HepG2 (cell line): ENCODE data around the gene YPEL3. TPM values are rescaled to one million over a fixed set of nuclear protein-coding genes. Genes with fewer than 3 reads are reported as not detected.

Source experiments
- PCBP2 ChIP-seq: fragments of 200-400 bp; formaldehyde crosslinking; optimal IDR thresholded peaks from 2 replicates; pipeline ENCODE3; 2018; ENCODE audit warnings: low read length, low read depth; ENCODE audit not compliant: poor library complexity, severe bottlenecking
- polyA plus RNA-seq, 8 experiments: library from polyadenylated mRNA; depleted of rRNA in 3 of 8; stranded (reverse) in 7 of 8; unstranded in 1 of 8; fragments of >200 nt; fragmentation: Illumina TruSeq in 4 of 8; extraction: Trizol in 4 of 8; gene quantifications; 2 replicates each; pipeline versions ENCODE4 v1.2.1 to v1.2.3, GENCODE V29; 2011 to 2016; ENCODE audit warnings: low read depth in 4 of 8, missing spikeins in 1 of 8, mixed read lengths in 1 of 8; ENCODE audit not compliant: insufficient read depth in 1 of 8
- total RNA-seq, 5 experiments: library from RNA; depleted of rRNA; stranded (reverse); fragments of >200 nt; fragmentation: Illumina TruSeq; extraction: Trizol; gene quantifications; 2 replicates each; pipeline ENCODE4 v1.2.3, GENCODE V29; 2016; ENCODE audit warnings: low read depth in 1 of 5
- TF ChIP-seq, protein P1 (sequence below): sonication (generic); formaldehyde crosslinking; IDR thresholded peaks from 2 replicates; pipeline ENCODE4 v1.4.0; 2020; ENCODE audit warnings: mild to moderate bottlenecking, missing genetic modification reagents
- TF ChIP-seq, protein P2 (sequence below): sonication (generic); formaldehyde crosslinking; IDR thresholded peaks from 2 replicates; pipeline ENCODE4 v1.8.0; 2022; ENCODE audit warnings: mild to moderate bottlenecking, missing genetic modification reagents, borderline replicate concordance

YPEL3 gene
- total and polyA plus RNA-seq, 2 of the 13 experiments (the other 11 are each of a cell fraction or from before 2014, with no cell fraction given) = 5.4 to 47.0 TPM

DNA sequence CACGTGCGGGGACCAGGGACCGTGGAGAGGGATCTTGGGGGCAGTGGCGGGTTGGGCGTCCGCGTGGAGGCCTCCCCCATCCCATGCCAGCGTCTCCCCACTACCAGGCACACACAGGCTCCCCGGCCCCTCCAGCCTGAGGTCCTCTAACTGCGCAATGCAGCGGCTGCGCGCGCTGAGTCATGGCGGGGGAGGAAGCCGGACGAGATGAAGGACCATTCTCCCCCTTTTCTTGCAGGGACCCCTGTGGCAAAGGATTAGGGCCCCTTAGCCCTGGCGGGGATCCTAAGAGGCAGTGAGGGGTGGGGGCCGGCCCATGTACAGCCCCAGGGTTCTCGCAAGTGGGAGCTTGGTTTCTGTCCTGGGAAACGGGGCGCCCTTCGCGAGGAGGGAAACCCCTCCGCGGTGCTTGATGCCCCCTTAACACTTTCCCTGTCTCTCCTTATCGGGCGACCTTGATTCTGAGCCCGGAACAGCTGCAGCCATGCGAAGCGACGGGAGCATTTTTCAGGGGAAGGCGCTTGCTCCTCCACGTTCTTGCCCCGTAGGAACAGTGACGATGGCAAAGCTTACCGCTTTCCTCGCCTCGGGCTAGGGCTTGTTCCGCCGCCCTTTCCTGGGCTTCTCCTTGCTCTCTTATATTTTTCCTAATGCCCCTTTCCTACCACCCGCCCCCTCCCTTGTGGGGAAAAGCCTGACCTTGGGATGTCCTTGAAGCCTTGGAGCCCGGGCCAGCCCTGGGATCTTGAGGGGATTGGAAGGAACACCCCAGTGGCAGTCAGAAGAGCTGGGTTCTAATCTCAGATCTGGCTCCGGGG, 29.9 kb downstream of the YPEL3 start (continued):
- TF ChIP-seq, protein P1, sequence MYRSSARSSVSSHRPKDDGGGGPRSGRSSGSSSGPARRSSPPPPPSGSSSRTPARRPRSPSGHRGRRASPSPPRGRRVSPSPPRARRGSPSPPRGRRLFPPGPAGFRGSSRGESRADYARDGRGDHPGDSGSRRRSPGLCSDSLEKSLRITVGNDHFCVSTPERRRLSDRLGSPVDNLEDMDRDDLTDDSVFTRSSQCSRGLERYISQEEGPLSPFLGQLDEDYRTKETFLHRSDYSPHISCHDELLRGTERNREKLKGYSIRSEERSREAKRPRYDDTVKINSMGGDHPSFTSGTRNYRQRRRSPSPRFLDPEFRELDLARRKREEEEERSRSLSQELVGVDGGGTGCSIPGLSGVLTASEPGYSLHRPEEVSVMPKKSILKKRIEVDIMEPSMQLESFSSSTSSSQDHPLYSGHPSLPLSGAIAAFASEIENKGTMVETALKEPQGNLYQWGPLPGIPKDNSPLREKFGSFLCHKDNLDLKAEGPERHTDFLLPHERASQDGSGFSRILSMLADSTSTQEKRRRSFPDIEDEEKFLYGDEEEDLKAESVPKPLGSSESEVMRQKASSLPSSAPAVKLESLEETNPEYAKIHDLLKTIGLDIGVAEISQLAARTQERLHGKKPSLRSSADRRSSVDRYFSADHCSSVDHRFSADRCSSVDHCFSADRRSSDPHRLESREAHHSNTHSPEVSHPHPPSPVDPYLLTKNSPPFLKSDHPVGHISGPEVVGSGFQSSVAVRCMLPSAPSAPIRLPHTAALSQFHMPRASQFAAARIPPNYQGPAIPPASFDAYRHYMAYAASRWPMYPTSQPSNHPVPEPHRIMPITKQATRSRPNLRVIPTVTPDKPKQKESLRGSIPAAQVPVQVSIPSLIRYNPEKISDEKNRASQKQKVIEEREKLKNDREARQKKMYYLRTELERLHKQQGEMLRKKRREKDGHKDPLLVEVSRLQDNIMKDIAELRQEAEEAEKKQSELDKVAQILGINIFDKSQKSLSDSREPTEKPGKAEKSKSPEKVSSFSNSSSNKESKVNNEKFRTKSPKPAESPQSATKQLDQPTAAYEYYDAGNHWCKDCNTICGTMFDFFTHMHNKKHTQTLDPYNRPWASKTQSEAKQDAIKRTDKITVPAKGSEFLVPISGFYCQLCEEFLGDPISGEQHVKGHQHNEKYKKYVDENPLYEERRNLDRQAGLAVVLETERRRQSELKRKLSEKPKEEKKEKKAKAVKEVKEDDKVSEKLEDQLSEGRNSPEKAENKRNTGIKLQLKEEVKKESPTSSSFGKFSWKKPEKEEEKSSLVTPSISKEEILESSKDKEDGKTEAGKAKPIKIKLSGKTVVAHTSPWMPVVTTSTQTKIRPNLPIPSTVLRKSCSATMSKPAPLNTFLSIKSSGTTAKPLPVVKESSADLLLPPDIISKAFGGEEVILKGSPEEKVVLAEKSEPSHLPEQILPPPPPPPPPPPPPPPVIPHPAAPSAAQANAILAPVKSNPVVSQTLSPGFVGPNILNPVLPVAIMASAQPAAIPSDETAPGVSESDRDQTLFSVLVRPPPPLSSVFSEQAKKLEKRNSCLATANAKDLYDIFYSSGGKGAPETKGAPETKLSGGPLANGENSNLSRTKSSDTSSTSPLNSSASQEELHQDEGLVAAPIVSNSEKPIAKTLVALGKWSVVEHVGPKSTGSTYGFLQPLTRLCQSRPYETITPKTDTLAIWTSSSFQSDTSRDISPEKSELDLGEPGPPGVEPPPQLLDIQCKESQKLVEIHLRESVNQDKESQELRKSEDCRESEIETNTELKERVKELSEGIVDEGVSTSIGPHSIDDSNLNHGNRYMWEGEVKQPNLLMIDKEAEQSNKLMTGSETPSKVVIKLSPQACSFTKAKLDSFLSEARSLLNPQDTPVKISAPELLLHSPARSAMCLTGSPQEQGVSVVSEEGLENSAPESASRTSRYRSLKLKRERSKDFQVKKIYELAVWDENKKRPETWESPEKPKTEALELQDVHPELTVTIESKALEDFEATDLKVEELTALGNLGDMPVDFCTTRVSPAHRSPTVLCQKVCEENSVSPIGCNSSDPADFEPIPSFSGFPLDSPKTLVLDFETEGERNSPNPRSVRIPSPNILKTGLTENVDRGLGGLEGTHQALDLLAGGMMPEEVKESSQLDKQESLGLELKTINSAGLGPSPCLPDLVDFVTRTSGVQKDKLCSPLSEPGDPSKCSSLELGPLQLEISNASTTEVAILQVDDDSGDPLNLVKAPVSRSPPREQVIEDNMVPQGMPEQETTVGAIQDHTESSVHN (CRISPR knock-in tag) = no peak
- TF ChIP-seq PCBP2 = peak; percentile 57
- TF ChIP-seq, protein P2, sequence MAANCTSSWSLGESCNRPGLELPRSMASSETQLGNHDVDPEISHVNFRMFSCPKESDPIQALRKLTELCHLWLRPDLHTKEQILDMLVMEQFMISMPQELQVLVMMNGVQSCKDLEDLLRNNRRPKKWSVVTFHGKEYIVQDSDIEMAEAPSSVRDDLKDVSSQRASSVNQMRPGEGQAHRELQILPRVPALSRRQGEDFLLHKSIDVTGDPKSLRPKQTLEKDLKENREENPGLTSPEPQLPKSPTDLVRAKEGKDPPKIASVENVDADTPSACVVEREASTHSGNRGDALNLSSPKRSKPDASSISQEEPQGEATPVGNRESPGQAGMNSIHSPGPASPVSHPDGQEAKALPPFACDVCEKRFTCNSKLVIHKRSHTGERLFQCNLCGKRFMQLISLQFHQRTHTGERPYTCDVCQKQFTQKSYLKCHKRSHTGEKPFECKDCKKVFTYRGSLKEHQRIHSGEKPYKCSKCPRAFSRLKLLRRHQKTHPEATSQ (CRISPR knock-in tag) = no peak
